HG03135 (cell line): ENCODE results near the gene ARHGAP24.

Source experiments
- ATAC-seq: cut with Tn5 transposase; IDR thresholded peaks from one replicate; pipeline ENCODE4 v1.9.1; 2021; ENCODE audit warnings: mild to moderate bottlenecking, moderate library complexity; ENCODE audit not compliant: unreplicated experiment

ARHGAP24 gene

DNA sequence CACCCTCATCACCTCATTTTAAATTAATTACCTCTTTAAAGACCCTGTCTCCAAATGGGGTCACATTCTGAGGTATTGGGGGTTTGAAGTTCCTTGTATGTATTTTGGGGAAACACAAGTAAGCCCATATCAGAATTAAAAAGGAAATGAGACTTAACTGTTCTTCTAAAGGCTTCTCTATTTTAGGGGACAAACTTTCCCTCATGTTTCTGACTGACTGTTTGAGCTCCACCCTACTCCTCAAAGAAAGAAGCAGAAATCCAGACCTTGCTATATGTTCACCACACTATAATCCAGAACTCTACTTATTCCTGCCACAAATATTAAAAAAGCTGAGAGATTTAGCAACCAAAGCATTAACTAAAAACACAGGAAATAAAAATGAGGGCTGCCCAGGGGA, 258.8 kb downstream of the ARHGAP24 start:
- ATAC-seq: no peak

DNA sequence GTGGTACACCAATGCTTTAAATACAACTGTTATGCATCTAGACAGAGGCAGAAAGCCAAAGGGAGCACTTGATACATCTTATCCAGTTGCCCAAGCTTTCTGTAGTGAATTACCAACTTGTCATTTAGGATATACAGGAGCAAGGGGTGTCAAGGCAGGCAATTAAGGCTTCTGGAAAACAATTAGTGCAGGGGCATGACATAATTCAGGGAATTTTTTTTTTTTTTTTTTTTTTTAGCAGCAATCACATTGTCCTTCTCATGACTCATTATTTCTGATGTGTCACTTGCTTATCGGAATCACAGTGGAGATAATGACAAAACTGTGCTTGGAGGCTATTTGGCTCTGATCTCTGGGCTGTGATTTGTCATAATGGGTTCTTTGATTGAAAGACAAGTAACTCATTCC, 259.5 kb downstream of the ARHGAP24 start:
- no peak for ATAC-seq

DNA sequence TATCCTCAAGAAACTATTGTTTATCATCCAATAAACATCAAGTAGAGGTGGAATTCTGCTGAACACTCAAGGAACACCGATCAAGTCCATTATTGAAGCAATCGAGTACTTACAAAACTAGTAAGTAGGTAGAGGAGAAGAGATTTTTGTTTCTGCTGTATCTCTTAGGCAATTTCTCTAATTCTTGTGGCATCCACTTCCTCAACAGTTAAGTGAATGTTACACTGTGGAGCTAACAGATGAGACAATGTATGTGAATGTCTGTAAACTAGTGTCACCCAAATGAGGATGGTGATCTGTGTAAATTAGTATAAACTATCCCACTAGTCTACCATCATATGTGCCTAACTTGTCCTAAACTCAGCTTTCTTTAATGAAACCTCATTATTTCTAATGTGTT, 261.6 kb downstream of the ARHGAP24 start:
- no peak for ATAC-seq

DNA sequence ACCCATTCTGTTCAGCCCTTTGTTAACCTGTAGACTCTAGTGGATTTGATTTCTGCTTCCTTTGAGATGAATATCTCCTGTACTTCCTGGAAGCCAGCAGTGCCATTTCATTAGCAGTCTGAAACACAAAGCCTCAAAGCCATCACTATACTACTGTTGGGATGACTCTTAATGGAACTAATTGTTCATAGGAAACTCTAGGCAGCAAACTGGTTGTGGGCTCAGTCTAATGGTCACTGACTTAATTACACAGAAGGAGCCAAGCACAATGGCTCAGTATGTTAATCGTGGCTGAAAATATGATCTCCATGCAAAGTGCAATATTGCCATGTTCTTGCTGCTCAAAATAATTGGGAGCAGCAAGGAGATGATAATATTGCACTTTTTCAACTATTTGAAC, 262.3 kb downstream of the ARHGAP24 start:
- ATAC-seq: no peak

DNA sequence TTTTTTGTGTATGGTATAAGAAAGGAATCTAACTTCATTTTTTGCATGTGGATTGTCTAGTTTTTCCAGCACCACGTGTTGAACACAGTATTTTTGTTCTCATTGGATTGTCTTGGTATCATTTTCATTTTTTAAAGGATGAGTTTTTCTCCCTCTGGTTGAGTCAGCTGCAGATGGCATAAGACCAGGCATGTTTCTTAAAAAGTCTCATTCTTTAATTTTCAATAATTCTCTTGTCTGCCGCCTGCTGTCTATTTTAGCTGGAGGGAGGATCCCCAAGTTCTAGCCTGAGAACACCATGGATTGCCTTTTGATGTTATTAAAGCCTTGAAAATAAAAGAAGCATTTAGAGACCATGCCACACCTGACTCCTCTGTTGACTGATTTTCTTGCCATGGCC, 263.8 kb downstream of the ARHGAP24 start:
- no peak for ATAC-seq

DNA sequence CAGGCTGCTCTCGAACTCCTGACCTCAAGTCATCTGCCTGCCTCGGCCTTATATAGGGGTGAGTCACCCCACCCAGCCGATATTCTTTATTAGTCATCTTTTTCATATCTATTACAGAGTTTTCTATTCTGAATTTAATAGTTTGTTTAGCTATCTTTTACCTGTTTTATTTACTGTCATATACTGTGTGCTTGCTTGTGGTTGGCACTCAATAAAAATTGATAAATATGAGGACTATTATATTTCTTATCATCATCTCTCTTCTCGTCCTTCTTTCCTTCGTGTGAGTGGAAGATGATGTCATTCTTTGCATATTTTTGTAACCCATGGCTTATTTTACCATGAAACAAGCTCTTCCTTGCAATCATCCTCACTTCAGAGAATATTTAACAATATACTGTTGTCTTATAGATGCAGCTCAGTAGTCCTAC, 265.5 kb downstream of the ARHGAP24 start:
- no peak for ATAC-seq

DNA sequence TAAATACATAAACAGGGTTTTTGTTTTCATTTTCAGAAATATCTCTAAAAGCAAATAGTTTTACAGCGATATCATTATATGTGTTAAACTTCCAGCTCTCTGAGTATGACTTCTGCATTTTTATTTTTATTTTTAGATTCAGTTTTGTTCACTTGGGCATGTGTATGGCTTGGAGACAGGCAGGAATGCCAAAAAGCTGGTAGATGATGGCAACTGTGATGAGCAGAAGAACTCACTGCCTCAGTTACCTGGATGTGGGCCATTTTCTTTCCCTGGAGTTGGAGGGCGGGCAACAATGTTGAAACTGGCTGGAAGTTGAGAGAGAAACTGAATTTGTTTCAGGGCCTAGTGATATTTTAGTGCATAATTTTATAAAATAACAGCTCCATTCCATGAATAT, 266.4 kb downstream of the ARHGAP24 start:
- ATAC-seq: no peak

DNA sequence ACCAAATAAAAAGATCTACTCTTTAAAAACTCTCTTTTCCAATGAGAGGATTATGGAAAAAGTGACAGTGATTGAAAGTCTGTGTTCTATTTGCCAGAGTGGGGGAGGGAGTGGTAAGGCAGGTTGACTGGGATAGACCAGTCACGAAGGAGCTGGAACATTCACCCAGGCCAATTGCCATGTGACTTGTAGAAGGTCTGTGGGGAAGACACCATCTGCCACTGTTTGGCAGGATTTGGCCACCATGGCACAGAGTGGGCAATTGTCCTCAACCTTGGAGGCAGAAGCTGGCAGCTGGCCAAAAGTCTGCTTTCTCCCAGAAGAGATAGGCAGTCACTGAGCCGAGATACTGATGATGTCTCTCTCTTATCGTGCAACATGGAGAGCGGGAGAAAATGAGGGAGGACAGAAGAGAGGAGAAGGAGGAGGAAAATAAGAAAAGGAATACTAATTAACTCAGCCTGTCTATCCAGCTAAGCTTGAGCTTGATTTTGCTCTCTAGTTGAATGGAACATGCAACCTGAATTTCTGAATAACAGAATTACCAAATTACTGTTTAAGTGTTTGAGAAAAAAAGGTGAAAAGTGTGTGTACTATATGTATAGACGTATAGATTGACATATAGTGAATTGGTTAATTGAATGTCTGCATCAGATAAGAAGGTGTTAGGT, 267.1 kb downstream of the ARHGAP24 start:
- ATAC-seq: no peak

DNA sequence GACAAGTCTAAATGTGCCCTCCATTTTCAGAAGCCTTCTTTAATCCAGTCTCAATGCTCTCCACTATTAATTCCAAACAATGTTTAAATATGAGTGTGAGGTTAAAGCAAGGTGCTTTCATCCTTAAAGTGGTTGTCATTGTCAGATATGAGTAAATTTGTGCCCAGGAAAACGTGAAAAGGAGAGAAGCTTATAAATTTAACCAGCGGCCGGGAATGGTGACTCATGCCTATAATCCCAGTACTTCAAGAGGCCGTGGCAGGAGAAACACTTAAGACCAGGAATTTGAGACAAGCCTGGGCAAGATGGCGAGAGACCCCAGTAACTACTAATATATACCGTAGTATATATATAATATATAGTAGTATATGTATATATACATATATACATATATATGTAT, 270.0 kb downstream of the ARHGAP24 start:
- no peak for ATAC-seq

DNA sequence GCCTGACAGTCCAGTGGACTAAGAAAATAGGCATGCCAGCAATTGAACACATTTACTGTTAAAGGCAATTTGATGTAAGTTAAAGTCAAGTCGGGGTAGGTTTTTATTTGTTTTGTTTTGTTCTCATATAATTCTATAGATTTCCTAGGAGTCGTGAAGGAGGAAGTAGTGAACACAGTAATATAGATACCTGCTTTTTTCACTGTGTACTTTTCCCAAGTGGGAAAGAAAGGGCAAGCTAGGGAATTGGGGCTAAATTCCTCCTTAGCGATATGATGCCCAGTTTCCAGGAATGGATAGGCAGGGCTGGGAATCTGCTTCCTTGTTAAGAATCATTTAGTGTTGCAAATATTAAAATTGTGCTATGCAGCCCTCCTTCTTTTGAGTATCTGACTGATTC, 271.0 kb downstream of the ARHGAP24 start:
- no peak for ATAC-seq

DNA sequence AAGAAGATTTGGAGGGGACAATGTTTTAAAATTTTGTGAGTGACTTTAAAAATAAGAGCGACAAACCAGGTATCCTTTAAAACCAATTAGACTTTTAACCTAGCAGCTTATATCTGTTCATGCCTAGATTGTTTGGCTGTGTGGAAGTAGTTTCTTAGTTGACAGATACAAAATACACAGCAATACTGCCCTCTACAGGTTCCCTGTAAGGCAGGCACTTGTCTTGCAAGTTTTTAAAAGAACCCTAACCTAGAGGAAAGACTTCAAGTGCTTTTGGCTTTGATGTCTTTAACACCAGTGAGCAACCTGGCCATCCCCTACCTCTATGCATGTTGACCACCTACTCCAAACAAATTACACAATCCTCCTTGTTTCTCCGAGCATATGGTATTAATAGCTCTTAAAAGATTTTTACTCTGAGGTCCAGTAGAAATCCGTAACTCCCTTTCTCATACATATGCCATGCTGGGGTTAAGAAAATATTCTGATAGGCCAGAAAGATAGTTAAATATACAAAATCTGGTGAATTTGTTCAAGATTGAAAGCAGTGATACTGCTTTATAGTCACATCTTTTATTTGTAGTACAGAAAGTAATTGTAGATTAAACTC, 273.0 kb downstream of the ARHGAP24 start:
- ATAC-seq: no peak

DNA sequence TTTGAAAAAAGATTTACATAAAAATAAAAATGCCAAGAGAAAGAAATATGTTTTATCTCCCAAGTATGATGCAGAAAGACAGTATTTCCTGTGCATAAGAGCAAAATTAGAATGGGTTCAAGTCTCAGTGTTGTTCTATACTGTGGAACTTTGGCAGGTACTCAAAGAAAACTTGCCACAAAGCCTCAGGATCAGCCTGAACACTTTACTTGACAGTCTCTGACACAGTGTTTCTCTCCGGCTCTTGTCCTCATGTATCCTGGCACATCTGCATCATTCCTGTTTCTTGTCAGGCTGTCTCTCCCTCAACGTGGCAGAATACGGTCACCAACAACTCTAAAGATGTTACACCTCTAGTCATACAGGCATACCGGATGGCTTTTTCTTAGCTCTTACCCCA, 273.7 kb downstream of the ARHGAP24 start:
- ATAC-seq: no peak

DNA sequence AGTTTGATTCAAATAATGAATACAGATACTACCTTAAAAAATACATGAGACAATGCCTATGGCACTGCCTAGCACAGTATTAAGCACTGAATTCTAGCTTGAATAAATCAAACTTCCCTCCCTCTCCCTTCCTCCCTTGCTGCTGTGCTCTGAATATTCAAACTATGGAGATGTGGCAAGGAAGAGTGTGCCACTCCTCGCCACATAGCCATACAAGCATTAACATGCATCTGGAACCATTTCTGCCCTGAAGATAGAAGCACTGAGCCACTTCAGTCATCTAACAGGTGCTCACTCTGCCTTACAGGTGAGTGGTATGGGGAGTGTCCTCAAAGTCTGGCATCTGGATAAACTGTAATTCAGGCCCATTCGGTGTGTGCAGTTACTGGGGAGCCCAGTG, 276.9 kb downstream of the ARHGAP24 start:
- no peak for ATAC-seq

DNA sequence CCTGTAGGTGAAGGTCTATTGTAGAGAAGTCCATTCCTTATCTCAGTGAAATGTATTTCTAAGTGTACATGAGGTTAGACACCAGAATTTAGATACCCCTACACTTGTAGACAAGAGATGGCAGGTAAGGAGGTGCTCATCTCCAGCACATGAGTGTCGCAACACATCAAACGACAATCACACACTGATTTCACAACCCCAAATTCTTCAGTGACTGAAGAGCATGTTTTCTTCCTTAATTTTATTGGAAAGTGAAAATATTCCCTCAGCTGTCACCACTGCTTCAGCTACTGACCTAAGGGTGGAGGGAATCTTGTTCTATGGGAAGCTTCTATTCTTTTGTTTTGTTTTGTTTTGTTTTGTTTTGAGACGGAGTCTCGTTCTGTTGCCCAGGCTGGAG, 280.3 kb downstream of the ARHGAP24 start:
- no peak for ATAC-seq

DNA sequence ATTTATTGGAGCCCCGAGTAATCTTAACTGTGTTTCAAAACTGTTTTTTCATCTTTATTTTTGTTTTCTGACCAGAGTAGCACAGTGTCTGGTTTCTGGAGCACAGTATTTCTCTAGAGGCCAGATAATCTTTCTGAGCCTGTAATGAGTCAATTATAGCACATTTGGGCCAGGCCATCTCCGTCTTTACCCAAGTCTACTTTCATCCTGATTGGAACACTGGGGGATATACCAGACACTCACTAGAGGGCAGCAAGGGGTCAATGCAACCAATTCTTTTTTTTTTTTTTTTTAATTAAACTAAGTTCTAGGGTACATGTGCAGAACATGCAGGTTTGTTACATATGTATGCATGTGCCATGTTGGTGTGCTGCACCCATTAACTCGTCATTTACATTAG, 282.0 kb downstream of the ARHGAP24 start:
- no peak for ATAC-seq

DNA sequence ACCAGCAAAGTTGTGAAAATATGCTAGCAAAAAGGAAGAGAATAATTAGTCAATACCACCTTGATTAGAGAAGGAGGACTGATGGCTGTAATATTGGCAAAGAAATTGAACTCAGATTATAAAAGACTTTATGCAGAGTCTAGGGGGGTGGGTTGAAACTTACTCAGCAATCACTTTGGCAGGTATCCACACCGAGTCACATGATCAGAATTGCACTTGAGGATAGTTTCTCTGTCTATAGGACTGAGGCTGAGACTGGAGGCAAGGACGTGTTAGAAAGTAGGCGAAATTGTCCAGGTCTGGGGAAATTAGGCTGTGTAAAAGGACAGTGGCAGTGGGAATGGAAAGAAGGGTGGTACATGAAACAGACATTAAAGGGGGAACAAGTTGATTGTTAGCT, 284.4 kb downstream of the ARHGAP24 start:
- no peak for ATAC-seq

DNA sequence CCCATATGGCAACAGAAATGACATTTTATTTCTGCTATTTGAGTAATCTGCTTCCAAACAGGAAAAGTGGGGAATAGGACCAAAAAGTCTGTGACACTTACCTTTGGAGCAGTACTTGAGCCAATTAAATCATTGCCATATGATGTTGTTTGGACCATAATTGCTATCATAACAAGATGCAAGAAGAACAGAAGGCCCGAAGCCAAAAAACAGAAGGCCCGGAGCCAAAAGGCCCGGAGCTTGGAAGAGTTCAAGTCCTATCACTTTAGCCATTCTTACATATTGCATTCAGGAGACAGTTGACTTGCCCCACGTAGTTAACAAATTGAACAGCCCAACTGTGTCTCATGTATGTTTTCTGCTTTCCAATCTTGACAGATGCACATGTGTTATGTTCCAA, 285.6 kb downstream of the ARHGAP24 start:
- no peak for ATAC-seq

DNA sequence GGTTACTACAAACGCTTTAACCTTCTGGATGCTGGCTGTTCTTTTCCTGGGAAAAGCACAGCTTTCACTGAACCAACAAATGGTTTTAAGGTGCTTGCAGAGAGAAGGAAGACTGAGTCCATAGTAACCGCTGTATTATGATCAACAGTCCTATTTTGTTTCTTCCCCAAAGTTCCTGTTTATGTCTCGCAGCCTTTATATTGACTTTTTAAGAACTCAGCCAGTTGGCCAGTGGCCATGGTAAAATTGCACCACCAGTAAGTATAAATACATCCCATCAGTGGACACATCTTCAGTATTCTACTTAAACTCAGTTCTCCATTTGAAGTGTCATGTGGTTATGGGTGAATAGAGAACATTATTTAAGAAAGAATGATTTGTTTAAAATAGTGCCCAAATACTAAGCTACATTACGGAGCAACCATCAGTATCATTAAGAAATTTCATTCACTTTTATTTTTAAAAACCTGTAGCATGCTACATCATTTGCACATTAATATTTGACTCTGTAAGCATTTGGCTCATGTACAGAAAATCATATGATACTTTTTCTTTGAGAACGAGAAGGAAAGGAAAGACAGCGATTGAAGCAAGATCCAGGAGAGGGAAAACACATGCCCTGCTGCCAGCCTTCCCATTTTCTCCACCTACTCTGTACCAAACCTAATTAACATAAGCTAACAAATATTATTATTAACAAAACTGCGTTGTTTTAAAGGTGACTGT, 287.0 kb downstream of the ARHGAP24 start:
- no peak for ATAC-seq

DNA sequence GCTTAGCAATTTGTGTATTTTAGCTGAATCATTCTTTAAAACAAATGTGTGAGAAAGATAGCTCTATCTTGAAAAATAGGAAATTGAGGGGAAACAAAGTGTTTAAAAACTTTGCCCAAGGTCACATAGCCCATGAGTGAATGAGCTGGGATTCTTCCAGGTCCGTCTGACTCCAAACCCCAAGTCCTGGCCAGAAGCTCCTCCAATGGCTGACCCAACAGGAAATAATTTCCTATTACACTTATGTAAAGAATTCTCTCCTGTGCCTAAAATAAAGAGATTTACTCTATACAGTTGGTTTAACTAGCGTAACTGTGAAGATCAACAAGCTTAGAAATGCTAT, 287.6 kb downstream of the ARHGAP24 start:
- ATAC-seq: no peak

DNA sequence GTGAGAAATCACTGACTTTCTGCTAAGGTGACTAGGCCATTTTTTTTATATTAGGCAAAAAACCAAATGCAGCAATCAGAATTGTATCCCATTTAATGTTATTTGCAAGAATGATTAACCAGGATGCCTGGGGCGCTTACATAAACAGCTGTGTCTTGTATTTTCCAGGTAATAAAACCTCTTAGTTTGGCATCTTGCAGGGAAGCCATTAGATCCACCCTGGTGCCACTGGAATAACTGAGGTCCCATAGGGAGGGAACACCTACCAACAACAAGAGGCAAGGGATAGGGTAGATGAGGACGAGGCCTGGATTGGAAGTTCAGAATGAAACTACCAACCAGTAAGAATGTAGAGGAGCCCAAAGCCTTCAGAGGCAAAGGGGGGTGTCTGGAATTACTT, 288.3 kb downstream of the ARHGAP24 start:
- ATAC-seq: no peak

DNA sequence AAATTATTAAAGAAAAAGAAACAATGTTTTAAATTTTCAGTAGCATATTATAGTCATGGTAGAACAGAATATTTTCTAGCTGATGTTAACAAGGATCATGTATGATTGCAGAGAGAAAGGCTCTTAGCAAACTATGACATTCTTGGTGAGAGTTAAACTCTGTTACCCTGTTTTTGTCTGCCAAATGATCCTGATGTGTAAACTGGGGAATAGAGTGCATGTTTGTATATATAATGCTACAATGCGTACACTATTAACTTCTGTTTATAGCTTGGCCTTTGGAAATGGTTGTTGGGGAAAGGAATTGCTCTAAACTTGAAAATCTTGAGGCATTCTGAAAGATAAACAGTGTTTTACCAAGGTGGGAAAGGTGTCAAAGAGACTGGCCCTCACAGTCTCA, 292.7 kb downstream of the ARHGAP24 start:
- no peak for ATAC-seq

DNA sequence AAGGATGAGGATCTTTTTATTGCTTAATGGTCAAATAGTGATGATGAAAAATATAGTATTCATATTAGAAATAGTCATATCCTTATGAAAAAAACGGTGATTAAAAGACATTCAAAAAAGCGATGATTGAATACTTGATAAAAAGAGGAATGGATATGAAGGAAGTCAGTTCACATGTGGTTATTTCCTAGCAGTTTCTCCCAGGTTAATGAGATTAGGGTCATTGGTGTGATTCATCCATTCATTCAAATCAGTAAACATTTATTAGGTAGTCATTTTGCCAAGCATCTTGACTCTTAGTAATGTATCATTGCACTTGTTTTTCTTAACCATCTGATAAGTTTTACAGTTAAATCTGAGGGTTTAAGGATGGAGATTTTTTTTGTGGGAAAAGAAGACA, 294.1 kb downstream of the ARHGAP24 start:
- ATAC-seq: no peak
